GM19025 (cell line): ENCODE data around the gene PRKAG2.
"Not testable (repeated sequence)": the region's sequence is repeated elsewhere in the genome, so short reads cannot be mapped to it uniquely, and the experiment has no call there.

ENCODE experiments used
- ATAC-seq: cut with Tn5 transposase; IDR thresholded peaks from one replicate; pipeline ENCODE4 v1.9.1; 2021; ENCODE audit warnings: mild to moderate bottlenecking, low read depth, moderate library complexity; ENCODE audit not compliant: unreplicated experiment

The PRKAG2 gene

DNA sequence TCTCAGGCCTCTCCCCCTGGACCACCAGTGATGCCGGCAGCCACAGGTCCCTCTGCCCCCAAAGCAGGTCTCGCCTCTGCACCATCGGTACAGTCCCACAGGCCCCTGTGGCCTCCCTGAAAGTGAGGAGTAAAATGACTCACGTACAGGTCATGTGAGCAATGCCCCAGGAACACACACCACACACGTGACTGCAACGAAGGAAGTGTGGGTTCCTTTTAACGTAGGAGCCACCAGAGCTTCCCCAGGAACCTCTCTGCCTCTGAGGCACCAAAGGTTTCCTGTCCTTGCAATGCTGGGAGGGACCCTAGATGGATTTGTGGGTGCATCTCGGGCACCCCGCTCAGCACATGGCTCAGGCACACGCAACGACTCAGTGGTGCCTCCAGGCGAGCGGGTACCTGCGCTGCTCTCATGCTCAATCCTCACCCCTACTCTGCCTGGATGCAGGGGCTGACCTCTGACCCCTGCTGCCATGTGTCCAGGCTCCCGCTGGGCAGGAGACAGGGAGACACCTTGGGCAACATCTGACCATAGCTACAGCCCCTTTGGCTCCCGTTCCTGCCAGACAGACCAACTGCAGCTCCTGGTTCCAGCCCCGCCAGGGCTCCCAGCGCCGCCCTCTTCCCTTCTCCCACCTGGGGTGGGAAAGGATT, 120.7 kb downstream of the PRKAG2 start:
- no peak for ATAC-seq

DNA sequence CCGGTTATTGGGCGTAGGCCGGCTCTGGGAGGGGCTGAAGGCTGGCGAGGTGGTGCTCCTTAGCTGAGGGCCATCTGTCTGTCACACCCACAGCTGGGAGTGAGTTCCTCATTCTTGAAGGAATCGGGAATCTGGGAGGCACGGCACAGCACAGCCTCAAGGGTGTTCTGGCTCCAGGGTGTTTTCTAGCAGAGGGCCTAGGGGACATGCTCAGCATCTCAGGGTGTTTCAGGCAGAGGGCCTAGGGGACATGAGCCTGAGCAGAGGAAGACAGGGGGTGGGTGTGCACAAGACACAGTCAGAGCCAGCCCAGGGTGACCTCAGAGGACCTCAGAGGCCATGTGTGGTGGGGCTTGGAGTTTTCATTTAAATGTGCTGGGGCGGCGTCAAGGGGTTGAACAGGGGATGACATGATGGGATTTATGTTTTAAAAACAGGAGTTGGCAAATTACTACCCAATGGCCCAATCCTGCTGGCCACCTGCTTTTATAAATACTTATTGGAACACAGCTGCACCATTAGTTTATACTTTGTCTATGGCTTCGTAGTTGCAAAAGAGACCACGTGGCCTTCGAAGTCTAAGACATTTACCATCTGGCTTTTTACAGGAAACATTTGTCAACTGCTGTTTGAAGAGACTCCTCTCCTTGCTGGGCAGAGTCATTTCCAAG, 121.6 kb downstream of the PRKAG2 start:
- no peak for ATAC-seq

DNA sequence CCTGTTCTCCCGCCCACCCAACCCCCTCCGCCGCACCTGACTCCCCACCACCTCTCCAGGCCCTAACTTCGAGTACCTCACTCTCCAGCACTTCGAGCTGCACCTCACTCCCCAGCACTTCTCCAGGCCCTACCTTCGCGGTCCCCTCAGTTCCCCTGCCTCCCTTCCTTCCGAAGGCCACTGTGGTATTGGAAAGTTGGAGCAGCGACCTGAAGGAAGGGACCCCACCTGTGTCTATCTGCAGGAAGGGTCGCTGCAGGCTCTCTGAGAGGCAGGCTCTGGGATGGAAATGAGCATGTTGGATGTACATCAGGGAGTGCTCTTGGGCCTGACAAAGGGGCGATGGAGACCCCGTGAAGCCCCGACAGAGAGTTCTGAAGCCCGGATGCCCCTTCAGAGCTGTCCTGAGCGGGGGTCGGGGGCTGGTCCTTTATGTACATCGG, 122.2 kb downstream of the PRKAG2 start:
- no peak for ATAC-seq

DNA sequence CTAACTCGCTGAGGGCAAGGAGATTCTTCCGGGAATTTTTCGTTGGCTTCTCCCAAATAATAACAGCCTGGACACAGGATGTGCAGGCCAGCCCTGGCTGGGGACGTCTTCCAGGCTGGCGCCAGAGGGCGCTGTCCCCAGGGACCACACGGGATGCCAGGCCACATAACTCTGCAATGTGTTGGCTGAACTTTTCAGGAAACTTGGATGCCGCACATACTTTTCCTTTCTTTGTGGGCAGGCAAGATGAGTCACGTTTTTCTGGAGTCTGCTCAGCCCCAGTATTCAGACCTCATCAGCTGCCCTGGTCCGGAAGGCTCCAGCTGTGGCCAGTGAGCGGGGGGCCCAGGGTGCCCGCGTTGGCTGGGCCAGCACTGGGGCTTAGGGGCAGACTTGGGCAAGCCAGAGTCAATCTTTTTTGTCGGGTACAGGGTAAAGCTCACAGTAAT, 122.7 kb downstream of the PRKAG2 start:
- no peak for ATAC-seq

DNA sequence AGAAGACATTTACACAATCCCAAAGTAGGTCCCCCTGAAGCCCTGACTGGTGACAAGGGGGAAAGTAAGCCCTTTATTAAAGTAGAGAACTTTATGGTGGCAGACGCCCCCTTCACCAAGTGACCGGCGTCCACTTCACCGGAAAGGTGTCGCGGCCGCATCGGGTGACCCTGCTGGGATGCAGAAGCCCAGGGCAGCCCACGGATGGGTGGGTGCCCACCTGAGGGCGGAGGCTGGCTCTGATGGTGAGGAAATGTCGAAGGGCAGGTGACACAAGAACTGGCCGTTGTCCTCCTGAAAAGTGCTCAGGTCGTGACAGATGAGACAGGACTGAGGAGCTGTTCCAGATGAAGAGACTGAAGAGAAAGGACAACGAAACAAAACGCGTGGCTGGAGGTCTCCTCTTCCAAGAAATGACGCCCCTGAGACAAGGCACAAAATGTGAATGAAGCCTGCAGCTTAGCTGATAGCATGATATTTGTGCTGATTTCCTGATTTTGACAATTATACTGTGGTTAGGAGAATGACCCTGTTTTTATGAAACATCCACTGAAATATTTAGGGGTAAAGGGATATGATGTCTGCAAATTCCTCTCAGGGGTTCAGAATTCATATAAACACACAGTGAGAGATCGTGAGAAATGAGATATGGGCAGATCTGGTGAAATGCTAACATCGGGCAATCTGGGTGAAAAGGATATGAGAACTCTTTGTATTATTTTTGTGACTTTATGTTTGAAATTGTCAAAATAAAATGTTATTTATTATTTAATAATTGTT, 123.9 kb downstream of the PRKAG2 start:
- no peak for ATAC-seq

DNA sequence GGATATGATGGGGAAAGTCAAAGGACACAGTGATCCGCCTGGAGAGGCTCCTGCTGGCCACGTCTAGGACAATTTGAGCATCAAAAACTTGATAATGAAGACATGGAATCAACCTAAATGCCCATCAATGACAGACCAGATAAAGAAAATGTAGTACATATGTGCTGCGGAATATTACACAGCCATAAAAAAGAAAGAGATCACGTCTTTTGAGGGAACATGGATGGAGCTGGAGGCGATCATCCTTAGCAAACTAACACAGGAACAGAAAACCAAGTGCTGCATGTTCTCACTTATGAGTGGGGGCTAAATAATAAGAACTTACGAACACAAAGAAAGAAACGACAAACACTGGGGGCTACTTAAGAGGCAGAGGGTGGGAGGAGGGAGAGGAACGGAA, 124.9 kb downstream of the PRKAG2 start:
- ATAC-seq: no peak

DNA sequence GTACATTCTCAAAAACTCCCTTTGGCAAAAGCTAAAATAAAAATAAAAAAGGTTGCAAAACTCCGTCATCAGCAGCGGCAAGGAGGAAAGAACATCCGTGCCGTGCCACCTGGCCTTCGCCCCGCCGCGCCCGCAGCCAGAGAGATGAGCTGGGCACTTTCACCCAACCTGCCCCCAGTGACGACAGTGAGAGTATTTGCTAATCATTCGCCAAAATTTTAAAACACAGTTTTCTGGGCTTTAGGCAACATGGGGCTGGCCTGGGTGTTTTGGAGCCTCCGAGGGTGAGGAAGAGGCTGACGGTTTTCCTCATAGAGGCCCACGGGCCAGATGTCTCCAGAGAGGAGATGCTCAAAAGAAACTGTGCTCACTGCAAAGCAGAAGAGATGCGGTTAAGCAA, 128.2 kb downstream of the PRKAG2 start:
- no peak for ATAC-seq

DNA sequence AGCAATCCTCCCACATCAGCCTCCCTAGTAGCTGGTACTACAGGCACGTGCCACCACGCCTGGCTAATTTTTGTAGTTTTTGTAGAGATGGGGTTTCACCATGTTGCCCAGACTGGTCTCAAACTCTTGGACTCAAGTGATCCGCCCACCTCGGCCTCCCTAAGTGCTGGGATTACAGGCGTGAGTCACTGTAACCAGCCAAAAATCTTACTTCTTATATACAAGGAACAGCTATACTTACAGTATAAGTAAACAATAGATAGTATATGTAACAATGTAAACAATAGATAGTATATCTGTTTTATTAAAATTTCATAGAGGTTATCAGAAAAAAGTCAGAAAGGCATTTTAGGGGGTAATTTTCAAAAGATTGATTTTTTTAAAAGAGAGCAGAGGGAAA, 128.9 kb downstream of the PRKAG2 start:
- ATAC-seq: not testable (repeated sequence)

DNA sequence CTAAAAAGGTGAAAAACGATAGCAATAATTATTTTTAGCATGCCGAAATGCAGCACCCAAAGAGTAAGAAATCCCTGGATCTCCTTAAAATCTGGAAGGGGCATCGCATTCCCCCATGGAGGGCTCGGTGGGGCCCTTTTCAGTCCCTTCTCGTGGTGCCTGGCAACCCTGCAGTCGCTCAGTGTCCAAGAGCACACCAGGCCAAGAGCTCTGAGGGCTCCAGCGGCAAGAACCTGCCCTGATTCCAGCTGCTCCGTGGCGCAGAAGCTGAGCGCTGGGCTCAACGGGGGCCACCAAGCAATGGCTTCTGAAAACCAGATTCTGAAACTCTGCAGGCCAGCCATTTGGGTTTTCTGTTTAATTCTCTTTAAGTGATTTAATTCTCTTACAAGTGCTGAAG, 131.2 kb downstream of the PRKAG2 start:
- no peak for ATAC-seq

DNA sequence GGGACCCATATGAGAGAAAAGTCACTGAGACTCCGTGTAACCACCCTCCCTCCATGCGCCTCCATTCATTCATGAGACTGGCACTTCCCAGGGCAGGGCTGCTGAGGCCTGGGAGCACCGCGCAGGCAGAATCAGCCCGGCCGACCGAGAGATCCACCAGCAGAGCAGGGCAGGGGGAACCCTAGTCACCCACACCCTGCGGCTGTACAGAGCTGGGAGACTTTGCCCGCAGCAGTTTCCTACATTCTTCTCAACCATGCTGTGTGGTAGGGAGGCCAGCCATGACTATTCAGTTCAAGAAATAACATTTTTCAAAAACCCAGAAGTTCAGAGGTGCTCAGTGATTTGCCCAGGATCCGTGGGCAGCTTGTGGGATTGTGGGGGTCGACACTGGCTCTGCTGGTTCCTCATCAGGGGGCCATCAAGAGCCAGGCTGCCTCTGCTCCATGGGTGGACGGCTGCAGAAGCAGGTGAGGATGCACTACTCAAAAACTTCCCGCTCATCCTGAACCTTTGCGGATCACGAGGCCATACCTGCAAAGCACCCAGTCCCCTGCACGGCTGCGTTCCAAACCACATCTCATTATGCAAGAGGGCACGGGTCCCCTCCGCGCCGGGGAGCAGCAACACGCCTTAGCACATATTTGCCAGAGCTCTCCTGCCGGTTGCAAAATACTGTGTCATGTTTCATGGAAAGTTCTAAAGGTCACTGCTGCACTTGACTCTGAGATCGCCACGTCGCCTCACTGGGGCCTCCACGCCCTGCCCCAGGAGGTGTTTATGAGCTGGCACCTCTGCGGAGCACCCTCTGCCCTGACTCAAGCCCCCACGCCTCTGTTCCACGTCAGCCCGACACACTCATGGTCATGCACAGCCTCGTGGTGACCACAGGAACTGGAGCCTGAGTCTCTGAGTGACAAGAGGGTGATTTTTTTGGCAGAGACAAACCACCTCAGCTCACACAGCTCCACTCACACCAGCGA, 132.0 kb downstream of the PRKAG2 start:
- ATAC-seq: no peak

DNA sequence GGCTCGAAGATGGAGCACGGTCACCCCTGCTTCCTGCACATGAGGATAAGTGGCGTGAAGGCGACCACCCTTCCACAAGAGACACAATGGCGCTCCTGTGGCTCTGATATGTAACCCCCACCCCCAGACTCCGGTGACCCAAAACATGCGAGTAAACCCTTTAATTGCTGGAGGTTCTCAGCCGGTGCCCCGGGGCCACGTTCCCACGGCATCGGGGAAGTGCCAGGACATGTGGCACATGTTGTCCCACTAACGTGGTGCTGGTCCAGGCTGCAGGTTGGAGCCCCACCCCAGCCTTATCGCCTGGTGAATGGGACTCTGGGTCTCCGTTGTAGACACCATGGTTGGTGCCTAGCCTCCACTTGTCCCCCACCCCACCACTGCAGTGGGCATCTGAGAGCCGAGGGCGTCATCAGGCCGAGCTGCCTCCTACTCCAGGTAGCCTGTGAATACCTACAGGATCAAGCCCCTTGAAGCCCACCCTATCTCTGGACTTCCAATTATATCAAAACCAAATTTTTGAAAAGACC, 132.8 kb downstream of the PRKAG2 start:
- ATAC-seq: no peak

DNA sequence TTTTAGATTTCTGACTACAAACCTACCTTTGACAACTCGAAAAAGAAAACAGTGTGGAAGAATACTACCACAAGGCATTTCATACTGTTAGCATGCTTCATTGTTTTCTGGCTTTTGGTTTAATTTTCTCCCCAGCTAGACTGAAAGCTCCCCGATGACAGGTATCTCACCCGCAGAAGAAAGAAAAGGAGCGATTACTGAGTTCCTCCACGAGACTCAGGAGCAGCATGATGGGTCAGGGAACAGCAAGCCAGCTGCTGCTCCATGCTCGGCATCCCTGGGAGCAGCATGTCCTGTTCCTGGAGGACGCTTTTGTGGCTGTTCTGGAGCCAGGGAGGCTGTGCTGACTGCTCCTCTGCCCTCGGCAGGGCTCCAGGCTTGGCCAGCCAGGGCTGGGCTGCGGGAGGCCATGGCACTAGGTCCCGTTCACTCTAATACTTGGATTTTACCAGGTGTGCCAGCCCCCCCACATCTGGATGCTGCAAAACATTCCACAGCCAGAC, 133.4 kb downstream of the PRKAG2 start:
- no peak for ATAC-seq

DNA sequence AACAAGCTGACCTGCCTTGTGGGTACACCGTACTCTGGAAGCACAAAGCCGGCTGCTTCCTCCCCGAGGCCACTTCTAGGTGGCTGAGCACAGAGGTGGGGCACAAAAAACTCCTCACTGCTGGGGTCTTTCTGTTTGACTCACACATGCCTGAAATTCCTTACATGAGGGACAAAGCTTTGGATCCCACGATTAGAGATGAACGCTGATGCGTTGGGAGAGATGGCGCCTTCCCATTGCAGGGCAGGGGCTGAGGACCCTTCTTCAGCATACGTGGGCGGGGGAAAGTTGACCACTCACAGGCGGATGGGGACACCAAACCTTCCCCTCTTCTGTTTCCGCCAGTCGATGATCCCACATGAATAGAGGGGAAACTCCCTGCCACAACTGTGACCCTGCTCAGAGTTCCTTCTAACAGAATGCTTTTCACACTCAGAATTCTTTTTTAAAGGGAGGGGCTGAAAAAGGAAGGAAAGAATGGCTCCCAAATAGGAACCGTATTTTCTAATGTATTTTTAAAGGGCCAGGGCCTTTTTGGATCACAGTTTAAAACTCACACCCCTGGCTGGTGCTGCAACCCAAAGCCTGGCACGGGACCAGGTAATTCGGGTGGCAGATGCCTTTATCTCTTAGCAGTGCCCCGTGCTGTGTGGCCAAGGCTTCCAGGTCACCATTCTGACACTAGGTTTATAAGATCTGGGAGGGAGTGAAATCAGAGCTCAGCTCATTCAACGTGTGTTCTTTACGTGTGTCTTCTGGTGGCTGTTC, 134.0 kb downstream of the PRKAG2 start:
- no peak for ATAC-seq

DNA sequence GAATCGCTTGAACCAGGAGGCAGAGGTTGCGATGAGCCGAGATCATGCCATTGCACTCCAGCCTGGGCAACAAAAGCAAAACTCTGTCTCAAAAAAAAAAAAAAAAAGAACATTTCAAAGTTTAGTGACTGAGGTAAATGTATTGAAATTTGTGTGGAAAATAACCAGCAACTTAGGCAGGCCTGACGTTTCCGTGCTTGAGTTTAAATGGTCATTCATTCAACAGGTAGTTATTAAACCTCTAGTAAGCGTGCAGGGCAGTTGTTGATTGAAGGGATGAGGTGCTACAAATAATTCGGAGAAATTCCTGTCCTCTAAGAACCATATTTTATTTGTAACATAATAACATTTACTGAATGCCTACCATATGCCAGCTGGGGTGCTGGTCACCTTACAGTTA, 135.3 kb downstream of the PRKAG2 start:
- ATAC-seq: no peak

DNA sequence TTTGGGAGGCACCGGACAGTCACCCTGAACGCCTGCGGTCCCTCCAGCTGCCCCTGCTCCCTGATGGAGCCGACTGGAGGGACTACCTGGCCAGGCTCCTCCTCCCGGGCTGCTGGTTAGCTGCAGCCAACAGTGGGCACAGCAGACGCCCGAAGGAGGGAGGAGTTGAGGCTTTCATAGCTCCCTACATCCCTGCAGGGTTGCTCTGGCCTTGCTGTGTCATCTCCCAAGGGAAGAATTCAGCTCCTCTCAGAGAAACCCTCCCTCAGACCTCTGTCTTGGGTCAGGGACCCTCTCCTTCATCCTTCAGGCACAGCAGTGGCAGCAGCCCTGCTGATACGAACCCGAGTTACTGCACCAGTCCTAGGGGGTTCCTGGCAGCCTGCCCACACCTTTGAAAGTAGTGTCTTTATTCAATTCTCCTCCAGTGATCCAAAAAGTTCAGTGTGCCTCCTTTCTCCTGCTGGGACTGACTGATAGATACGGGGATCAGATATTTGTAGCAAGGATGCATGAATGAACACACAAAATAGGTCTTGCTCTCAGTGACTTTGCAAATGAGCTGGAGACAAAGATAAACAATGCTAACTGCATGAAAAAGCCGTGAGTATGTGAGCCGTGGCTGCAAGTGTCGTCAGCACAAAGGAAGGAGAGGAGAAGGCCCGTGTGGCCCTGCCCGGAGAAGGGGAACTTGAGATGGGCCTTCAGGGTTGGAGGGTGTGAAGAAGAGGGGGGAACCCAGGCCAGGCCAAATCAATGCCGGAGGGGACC, 136.6 kb downstream of the PRKAG2 start:
- ATAC-seq: no peak

DNA sequence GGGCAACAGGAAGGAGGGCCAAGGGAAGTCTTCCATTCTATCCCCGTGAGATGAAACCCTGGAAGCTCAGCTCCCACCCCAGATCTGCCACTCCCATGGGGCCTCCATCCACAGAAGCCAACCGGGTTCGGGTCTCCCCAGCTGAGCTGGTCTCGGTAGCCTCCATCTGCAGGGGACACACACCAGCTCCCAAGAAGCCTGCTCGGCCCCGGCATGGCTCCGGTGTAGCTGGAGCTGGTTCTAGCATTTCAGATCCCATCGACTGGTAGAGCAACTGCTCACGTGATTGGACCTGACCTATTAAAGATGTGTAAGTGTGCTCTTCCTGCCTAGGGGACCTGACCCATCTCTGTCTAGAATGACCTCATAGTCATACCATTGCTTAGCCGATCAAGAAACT, 138.0 kb downstream of the PRKAG2 start:
- no peak for ATAC-seq

DNA sequence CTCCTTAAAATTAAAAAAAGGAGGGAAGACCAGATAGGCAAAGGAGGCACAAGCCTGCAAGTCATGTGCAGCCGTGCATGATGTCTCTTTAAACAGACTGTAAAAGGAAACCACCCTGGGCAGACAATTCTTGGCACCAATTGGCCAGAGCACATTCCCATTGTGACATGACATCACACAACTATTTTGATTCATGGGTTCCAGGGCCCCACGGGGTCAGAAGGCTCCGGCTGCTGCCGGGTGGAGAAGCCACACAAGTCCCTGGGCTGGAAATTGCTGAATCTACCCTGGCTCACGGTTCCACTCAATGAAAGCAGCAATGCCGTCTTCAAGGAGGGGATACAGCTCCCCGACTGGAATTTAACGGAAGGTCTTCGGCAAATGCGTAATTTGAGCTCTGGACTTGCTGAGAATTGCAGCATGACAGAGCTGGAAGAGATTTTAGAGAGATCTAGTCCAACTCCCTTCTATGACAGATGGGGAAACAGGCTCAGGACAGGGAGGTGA, 140.5 kb downstream of the PRKAG2 start:
- ATAC-seq: no peak

DNA sequence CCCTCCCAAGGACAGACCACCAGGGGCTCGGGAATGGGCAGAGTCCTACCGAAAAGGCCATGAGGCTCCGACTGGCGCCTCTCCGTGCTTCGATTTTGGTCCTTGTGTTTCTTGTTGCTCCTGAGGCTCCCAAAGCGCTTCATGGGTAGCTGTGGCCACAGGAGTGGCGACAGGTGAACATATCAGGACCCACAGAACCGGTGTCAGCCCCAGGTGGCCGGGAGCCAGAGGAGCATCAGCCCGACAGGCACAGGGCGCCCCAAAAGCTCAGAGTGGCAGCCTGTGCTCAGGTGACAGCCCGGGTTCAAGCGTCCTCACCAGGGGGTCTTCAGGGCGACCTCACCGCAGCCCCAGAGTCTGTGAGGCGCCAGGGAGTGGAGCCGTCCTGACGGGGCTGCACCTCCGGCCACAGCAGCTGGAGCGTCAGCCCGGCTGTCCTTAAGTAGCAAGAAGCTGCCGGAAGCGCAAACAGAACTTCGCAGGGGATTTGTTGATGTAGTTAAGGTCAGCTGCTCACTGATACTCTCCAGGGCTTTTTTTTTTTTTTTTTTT, 141.0 kb downstream of the PRKAG2 start:
- no peak for ATAC-seq
